GM18870 (cell line): ENCODE data around the gene SEC31B.

ENCODE experiments used
- ATAC-seq: cut with Tn5 transposase; IDR thresholded peaks from one replicate; pipeline ENCODE4 v1.9.1; 2021; ENCODE audit warnings: moderate library complexity; ENCODE audit not compliant: unreplicated experiment

Gene SEC31B

GRCh38 chr10:100519311-100520051 lies at the start of gene SEC31B:
Gene SEC31B, minus strand, starts transcription at chr10:100519861. Its CDS starts 2,909 bp downstream, at chr10:100516952.
- no peak for ATAC-seq

GRCh38 chr10:100568912-100569311 lies 49.3 kb upstream of the SEC31B start:
- no peak for ATAC-seq

GRCh38 chr10:100567826-100568225 lies 48.2 kb upstream of the SEC31B start:
- no peak for ATAC-seq

GRCh38 chr10:100567249-100567648 lies 47.6 kb upstream of the SEC31B start:
- ATAC-seq: no peak

- no peak for ATAC-seq
Measured at GRCh38 chr10:100566561-100566960, 46.9 kb upstream of the SEC31B start.

- ATAC-seq: no peak
Measured at GRCh38 chr10:100565206-100565985, 45.7 kb upstream of the SEC31B start.

- ATAC-seq: no peak
Measured at GRCh38 chr10:100562008-100562672, 42.5 kb upstream of the SEC31B start.

- no peak for ATAC-seq
Measured at GRCh38 chr10:100561005-100561404, 41.3 kb upstream of the SEC31B start.

GRCh38 chr10:100560248-100560647 lies 40.6 kb upstream of the SEC31B start:
- no peak for ATAC-seq

- no peak for ATAC-seq
Measured at GRCh38 chr10:100554902-100555301, 35.2 kb upstream of the SEC31B start.

- ATAC-seq: no peak
Measured at GRCh38 chr10:100553929-100554328, 34.3 kb upstream of the SEC31B start.

GRCh38 chr10:100551738-100552137 lies 32.1 kb upstream of the SEC31B start:
- ATAC-seq: no peak

- no peak for ATAC-seq
Measured at GRCh38 chr10:100551196-100551595, 31.5 kb upstream of the SEC31B start.

- no peak for ATAC-seq
Measured at GRCh38 chr10:100544950-100545349, 25.3 kb upstream of the SEC31B start.

GRCh38 chr10:100537475-100537874 lies 17.8 kb upstream of the SEC31B start:
- no peak for ATAC-seq

- peak; percentile 94 for ATAC-seq
Measured at GRCh38 chr10:100535715-100536353, 16.2 kb upstream of the SEC31B start, which contains the start of gene HIF1AN. Gene HIF1AN, plus strand, starts transcription at chr10:100535943. Its CDS starts 16 bp downstream, at chr10:100535959.

- peak; percentile 17 for ATAC-seq
Measured at GRCh38 chr10:100535338-100535714, 15.7 kb upstream of the SEC31B start.

GRCh38 chr10:100534726-100535125 lies 15.1 kb upstream of the SEC31B start:
- no peak for ATAC-seq

- no peak for ATAC-seq
Measured at GRCh38 chr10:100531761-100532160, 12.1 kb upstream of the SEC31B start.

GRCh38 chr10:100529475-100530298 lies 10.0 kb upstream of the SEC31B start, which contains the start of gene NDUFB8:
Gene NDUFB8, minus strand, starts transcription at chr10:100529871. Its CDS starts 20 bp downstream, at chr10:100529851.
- ATAC-seq: no peak
